Astrocyte (in vitro differentiated cells and primary cell): ENCODE data around the gene SH3GL2. TPM values are rescaled to one million over a fixed set of nuclear protein-coding genes. Genes with fewer than 3 reads are reported as not detected.

Source experiments
- DNase-seq: peaks from one replicate; pipeline ENCODE4 v3.0.0-alpha.2; 2010; ENCODE audit warnings: low read depth
- FAIRE-seq: peaks from 2 replicates; lab custom pipeline; 2011; peaks lifted over from hg19 to GRCh38; lab: Jason Lieb, UNC
- H2AFZ ChIP-seq: 2 replicates; pipeline ENCODE4 v1.6.0; 2012; ENCODE audit warnings: low read depth, low read length, inconsistent platforms
- H3K27ac ChIP-seq: 2 replicates; pipeline ENCODE4 v1.5.1; 2011; ENCODE audit warnings: low read depth, low read length, inconsistent platforms
- H3K27me3 ChIP-seq: 2 replicates; pipeline ENCODE4 v1.6.0; 2011; ENCODE audit warnings: low read length, inconsistent platforms; ENCODE audit not compliant: insufficient read depth
- H3K36me3 ChIP-seq: 2 replicates; pipeline ENCODE4 v1.5.1; 2011; ENCODE audit warnings: low read length, inconsistent platforms; ENCODE audit not compliant: insufficient read depth
- H3K4me1 ChIP-seq: 2 replicates; pipeline ENCODE4 v1.5.1; 2011; ENCODE audit warnings: low read length, inconsistent platforms; ENCODE audit not compliant: insufficient read depth
- H3K4me2 ChIP-seq: 2 replicates; pipeline ENCODE4 v1.6.0; 2012; ENCODE audit warnings: low read length, inconsistent platforms
- H3K4me3 ChIP-seq: 2 replicates; pipeline ENCODE4 v1.5.1; 2011; ENCODE audit warnings: low read depth, mild to moderate bottlenecking, low read length, inconsistent platforms; ENCODE audit not compliant: insufficient read depth
- H3K79me2 ChIP-seq: 2 replicates; pipeline ENCODE4 v1.6.0; 2012; ENCODE audit warnings: mild to moderate bottlenecking, low read length, inconsistent platforms; ENCODE audit not compliant: insufficient read depth
- H3K9ac ChIP-seq: 2 replicates; pipeline ENCODE4 v1.6.0; 2012; ENCODE audit warnings: mild to moderate bottlenecking, low read length, inconsistent platforms
- H3K9me3 ChIP-seq: 2 replicates; pipeline ENCODE4 v1.5.1; 2012; ENCODE audit warnings: low read depth, mild to moderate bottlenecking, low read length, inconsistent platforms; ENCODE audit not compliant: insufficient read depth
- H4K20me1 ChIP-seq: 2 replicates; pipeline ENCODE4 v1.6.0; 2012; ENCODE audit warnings: low read length, inconsistent platforms; ENCODE audit not compliant: insufficient read depth
- H3K27ac Mint-ChIP-seq: one replicate; pipeline ENCODE4 v1.8.0; 2021; ENCODE audit warnings: mild to moderate bottlenecking, mixed read lengths; ENCODE audit not compliant: unreplicated experiment
- H3K27me3 Mint-ChIP-seq: one replicate; pipeline ENCODE4 v1.8.0; 2021; ENCODE audit warnings: low read depth, mixed read lengths; ENCODE audit not compliant: unreplicated experiment
- H3K36me3 Mint-ChIP-seq: one replicate; pipeline ENCODE4 v1.8.0; 2021; ENCODE audit warnings: low read depth, mixed read lengths; ENCODE audit not compliant: unreplicated experiment
- H3K4me1 Mint-ChIP-seq: one replicate; pipeline ENCODE4 v1.8.0; 2021; ENCODE audit warnings: low read depth, mixed read lengths; ENCODE audit not compliant: unreplicated experiment
- H3K4me3 Mint-ChIP-seq: one replicate; pipeline ENCODE4 v1.8.0; 2021; ENCODE audit warnings: mild to moderate bottlenecking, moderate library complexity, mixed read lengths; ENCODE audit not compliant: unreplicated experiment
- H3K9me3 Mint-ChIP-seq: one replicate; pipeline ENCODE4 v1.8.0; 2021; ENCODE audit warnings: mild to moderate bottlenecking, mixed read lengths; ENCODE audit not compliant: unreplicated experiment
- EZH2 ChIP-seq: IDR thresholded peaks from 2 replicates; pipeline ENCODE4 v1.6.1; 2012; ENCODE audit warnings: mild to moderate bottlenecking, low read length, inconsistent platforms; ENCODE audit not compliant: insufficient read depth
- total RNA-seq: library from RNA; stranded (reverse); gene quantifications from 2 replicates; pipeline ENCODE4 v1.2.1, GENCODE V29; 2021
- TF ChIP-seq, protein P1 (sequence below): IDR thresholded peaks from 2 replicates; pipeline ENCODE4 v1.5.1; 2011; ENCODE audit warnings: low read depth, mild to moderate bottlenecking, inconsistent platforms, low read length, moderate library complexity; ENCODE audit not compliant: insufficient read depth

The SH3GL2 gene
- total RNA-seq, 1 donor from 2014 or later = 0.16 TPM

DNA sequence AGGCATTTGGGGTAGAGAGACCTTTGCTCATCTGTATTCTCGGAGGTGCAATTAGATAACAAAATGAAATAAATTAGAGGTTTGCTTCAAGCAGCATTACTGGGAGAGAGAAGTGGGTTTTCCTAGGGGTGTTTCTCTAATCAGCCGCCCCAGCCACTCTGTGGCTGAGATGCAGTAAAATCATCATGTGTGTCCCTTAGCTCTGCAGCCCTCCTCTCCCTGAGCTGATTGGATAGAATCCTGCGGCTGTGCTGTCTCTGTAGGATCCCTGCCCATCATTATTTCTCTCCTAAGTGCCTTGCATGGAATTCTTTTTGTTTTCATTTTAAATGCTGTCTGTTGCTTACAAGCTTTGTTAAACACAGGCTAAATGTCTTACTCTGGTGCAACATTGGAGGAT, 171.4 kb downstream of the SH3GL2 start:
- H4K20me1 ChIP-seq = no peaks in the 10 kb centered on the region
- Mint-ChIP-seq H3K27me3 (no peaks in the 10 kb centered on the region), H3K27ac (no peak overlapping the region), H3K4me1 (no peaks in the 10 kb centered on the region), H3K36me3 (no peaks in the 10 kb centered on the region), H3K4me3 (no peak overlapping the region), H3K9me3 (peaks cover 3% of the 10 kb centered on the region)
- TF ChIP-seq EZH2 = no peak
- TF ChIP-seq, protein P1, sequence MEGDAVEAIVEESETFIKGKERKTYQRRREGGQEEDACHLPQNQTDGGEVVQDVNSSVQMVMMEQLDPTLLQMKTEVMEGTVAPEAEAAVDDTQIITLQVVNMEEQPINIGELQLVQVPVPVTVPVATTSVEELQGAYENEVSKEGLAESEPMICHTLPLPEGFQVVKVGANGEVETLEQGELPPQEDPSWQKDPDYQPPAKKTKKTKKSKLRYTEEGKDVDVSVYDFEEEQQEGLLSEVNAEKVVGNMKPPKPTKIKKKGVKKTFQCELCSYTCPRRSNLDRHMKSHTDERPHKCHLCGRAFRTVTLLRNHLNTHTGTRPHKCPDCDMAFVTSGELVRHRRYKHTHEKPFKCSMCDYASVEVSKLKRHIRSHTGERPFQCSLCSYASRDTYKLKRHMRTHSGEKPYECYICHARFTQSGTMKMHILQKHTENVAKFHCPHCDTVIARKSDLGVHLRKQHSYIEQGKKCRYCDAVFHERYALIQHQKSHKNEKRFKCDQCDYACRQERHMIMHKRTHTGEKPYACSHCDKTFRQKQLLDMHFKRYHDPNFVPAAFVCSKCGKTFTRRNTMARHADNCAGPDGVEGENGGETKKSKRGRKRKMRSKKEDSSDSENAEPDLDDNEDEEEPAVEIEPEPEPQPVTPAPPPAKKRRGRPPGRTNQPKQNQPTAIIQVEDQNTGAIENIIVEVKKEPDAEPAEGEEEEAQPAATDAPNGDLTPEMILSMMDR = no peak
- no peak for FAIRE-seq
- H3K36me3 ChIP-seq = no peaks in the 10 kb centered on the region
- no peak for DNase-seq
- no peaks in the 10 kb centered on the region for H3K79me2 ChIP-seq
- no peaks in the 10 kb centered on the region for H3K4me1 ChIP-seq
- no peak overlapping the region for H3K27ac ChIP-seq
- H3K9ac ChIP-seq = no peak overlapping the region
- no peaks in the 10 kb centered on the region for H3K27me3 ChIP-seq
- no peak overlapping the region for H3K4me2 ChIP-seq
- H3K4me3 ChIP-seq = no peak overlapping the region
- H3K9me3 ChIP-seq = no peaks in the 10 kb centered on the region
- no peak overlapping the region for H2AFZ ChIP-seq

- Histone ChIP-seq H3K9ac (no peak overlapping the region), H2AFZ (no peak overlapping the region), H3K36me3 (no peaks in the 10 kb centered on the region), H3K4me3 (no peak overlapping the region), H3K79me2 (no peaks in the 10 kb centered on the region), H4K20me1 (no peaks in the 10 kb centered on the region), H3K9me3 (no peaks in the 10 kb centered on the region), H3K27ac (no peak overlapping the region), H3K4me2 (no peak overlapping the region), H3K27me3 (no peaks in the 10 kb centered on the region), H3K4me1 (no peaks in the 10 kb centered on the region)
- Mint-ChIP-seq H3K27ac (no peak overlapping the region), H3K4me3 (no peak overlapping the region), H3K9me3 (peaks cover 3% of the 10 kb centered on the region), H3K36me3 (no peaks in the 10 kb centered on the region), H3K27me3 (no peaks in the 10 kb centered on the region), H3K4me1 (no peaks in the 10 kb centered on the region)
- DNase-seq (no peak), FAIRE-seq (no peak)
- TF ChIP-seq EZH2 = no peak
- TF ChIP-seq, protein P1 = no peak
Measured at GRCh38 chr9:17751486-17751885, 172.6 kb downstream of the SH3GL2 start.

DNA sequence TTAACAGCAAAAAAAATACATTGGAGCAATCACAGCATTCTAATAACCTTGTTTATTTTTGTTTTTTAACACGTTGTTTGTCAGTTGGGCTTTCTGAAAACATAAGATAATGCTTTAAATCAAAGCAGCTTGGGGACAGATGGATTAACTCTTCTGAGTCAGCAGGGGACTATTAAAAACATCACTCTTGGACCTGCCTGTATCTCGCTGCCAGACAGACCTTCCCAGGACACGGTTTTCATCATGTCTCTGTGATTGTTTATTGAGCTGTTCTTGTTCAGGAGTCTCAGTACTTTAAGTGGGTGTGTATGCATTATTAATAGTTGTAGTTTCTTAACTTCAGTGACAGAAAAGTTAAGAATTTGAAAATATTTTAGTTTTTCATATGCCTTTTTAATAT, 173.2 kb downstream of the SH3GL2 start:
- no peak overlapping the region for H3K27ac Mint-ChIP-seq
- Histone ChIP-seq H4K20me1 (no peaks in the 10 kb centered on the region), H3K4me1 (no peaks in the 10 kb centered on the region), H2AFZ (no peak overlapping the region), H3K79me2 (no peaks in the 10 kb centered on the region), H3K4me3 (no peak overlapping the region), H3K9ac (no peak overlapping the region), H3K9me3 (no peaks in the 10 kb centered on the region), H3K4me2 (no peak overlapping the region), H3K27ac (no peak overlapping the region), H3K36me3 (no peaks in the 10 kb centered on the region), H3K27me3 (no peaks in the 10 kb centered on the region)
- FAIRE-seq (no peak), DNase-seq (no peak)
- no peak overlapping the region for H3K4me3 Mint-ChIP-seq
- no peak for TF ChIP-seq EZH2
- TF ChIP-seq, protein P1 = no peak
- no peaks in the 10 kb centered on the region for H3K36me3 Mint-ChIP-seq
- H3K9me3 Mint-ChIP-seq = peaks cover 3% of the 10 kb centered on the region
- H3K27me3 Mint-ChIP-seq = no peaks in the 10 kb centered on the region
- no peaks in the 10 kb centered on the region for H3K4me1 Mint-ChIP-seq
